ENCODE results near the gene NCKAP1.

DNA sequence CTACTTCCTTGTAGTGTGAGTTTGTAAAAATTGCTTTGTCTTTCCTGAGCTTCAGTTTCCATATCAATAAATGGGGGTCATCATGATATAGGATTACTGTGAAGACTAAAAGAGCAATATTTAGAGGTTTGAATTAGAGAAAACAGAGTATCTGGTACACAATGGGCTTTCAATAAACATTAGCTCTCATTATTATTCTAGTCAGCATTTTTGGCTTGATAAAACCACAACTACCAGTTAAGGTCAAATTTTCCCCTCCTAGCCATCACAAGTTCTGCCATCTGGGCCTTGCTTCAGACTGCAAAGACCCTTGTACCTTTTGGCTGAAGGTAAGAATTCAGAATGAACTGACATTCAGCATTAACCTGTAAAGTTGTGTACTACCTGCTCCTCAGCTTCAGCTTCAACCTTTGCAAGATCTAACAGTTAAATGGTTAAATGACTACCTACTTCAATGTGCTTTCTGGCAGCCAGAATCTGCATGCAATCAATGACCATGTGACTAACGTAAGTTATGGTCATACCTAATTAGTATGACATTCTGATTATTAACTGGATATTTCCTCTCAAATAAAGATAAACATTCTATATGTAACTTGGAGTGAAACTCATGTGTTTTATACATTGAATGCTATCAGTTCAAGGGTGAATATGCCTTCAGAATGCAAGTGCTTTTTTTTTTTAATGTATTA, 119.2 kb downstream of the NCKAP1 start:
- TF ChIP-seq CTCF (IDR thresholded peaks at IDR 0.05; ENCODE audit: insufficient read depth, low read length) = no peak
- TF ChIP-seq POLR2AphosphoS5 (IDR thresholded peaks at IDR 0.05; ENCODE audit: low read depth) = no peak
